Kidney epithelial cell (primary cell): ENCODE data around the gene ACSM2A. TPM values are rescaled to one million over a fixed set of nuclear protein-coding genes. Genes with fewer than 3 reads are reported as not detected.
"Not testable (repeated sequence)": the region's sequence is repeated elsewhere in the genome, so short reads cannot be mapped to it uniquely, and the experiment has no call there.

Source experiments
- DNase-seq: peaks from one replicate; pipeline ENCODE4 v3.0.0-alpha.2; 2010; ENCODE audit warnings: low read depth
- H3K27me3 ChIP-seq: 2 replicates; pipeline ENCODE4 v1.6.0; 2011; ENCODE audit warnings: low read length; ENCODE audit not compliant: control insufficient read depth, insufficient read depth
- H3K36me3 ChIP-seq: 2 replicates; pipeline ENCODE4 v1.5.1; 2011; ENCODE audit warnings: low read length; ENCODE audit not compliant: control insufficient read depth, insufficient read depth
- H3K4me3 ChIP-seq: 2 replicates; pipeline ENCODE4 v1.5.1; 2011; ENCODE audit warnings: low read depth, mild to moderate bottlenecking, control low read depth, low read length
- CTCF ChIP-seq: IDR thresholded peaks from 2 replicates; pipeline ENCODE4 v1.5.1; 2011; ENCODE audit warnings: mild to moderate bottlenecking, moderate library complexity, low read length, control low read depth, inconsistent platforms; ENCODE audit not compliant: insufficient read depth, poor library complexity, severe bottlenecking
- total RNA-seq: library from RNA; depleted of rRNA; stranded (reverse); fragments of >200 nt; gene quantifications from 2 replicates; pipeline ENCODE4 v1.2.3, GENCODE V29; 2015

Gene ACSM2A
- total RNA-seq, 1 donor from 2014 or later: not detected

- H3K4me3 ChIP-seq: no peak overlapping the region
- no peaks in the 10 kb centered on the region for H3K36me3 ChIP-seq
- no peak for DNase-seq
- H3K27me3 ChIP-seq: no peaks in the 10 kb centered on the region
- TF ChIP-seq CTCF: no peak
Observed at GRCh38 chr16:20484726-20485125, 33.4 kb downstream of the ACSM2A start.

DNA sequence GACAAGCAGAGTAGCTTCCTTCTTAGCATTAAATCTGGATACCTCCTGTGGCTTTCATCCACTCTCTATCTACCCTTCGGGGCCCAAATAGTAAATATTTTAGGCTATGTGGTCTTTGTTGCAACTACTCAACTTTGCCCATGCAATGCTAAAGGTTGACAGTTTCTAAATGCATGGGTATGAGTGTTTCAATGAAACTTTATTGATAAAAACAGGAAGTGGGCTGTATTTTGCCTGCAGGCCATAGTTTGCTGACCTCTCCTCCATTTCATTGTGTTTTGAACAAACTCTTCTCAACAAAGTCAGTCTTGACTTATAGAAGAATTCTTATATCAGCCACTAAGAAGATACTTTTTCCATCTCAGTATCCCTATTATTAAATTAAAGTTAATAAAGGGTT is 34.1 kb downstream of the ACSM2A start:
- Histone ChIP-seq H3K36me3 (no peaks in the 10 kb centered on the region), H3K4me3 (no peak overlapping the region), H3K27me3 (no peaks in the 10 kb centered on the region)
- no peak for TF ChIP-seq CTCF
- DNase-seq: no peak

- H3K27me3 ChIP-seq, H3K4me3 ChIP-seq, DNase-seq: not testable (repeated sequence)
Observed at GRCh38 chr16:20490994-20491393, 39.7 kb downstream of the ACSM2A start.

DNA sequence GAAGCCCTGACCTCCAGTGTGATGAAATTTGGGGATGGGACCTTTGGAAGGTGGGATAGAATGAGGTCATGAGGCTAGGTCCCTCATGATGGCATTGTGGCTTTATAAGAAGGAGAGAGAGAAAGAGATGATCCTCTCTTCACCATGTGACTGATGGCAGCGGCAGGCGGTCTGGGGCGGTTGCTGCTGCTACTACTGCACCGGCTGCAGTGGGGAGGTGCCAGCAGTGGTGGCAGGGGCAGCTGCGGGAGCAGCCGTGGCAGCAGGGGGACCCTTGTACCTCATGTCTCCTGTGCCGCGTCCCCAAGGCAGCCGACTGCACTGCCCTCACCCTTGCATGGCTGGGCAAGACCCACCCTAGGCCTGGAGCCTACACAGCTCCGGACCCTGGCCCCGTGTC is 40.1 kb downstream of the ACSM2A start:
- not testable (repeated sequence) for H3K27me3 ChIP-seq, H3K36me3 ChIP-seq, H3K4me3 ChIP-seq, DNase-seq

More at GRCh38 chr16:20490994-20491393, 39.7 kb downstream of the ACSM2A start:
- H3K36me3 ChIP-seq: not testable (repeated sequence)

DNA sequence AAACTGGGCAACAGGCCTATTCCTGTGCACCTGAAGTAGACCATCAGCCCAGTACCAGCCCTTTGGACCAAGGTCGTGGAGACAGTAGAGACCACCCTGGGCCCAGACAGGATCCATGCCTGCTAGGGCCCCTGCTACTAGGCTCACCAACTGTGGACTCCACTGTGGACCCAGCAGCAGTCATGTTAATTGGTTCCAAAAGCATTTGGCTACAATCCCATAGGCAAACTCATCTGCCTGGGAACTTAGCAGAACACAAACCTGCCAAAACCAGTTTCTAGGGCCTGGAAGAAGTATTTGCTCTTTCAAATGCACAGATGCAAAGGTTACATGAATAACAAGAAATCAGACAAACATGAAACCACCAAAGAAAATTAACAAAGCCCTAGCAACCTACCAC is 53.1 kb downstream of the ACSM2A start:
- H3K27me3 ChIP-seq: no peaks in the 10 kb centered on the region
- TF ChIP-seq CTCF: no peak
- H3K4me3 ChIP-seq: no peak overlapping the region
- no peaks in the 10 kb centered on the region for H3K36me3 ChIP-seq
- no peak for DNase-seq

DNA sequence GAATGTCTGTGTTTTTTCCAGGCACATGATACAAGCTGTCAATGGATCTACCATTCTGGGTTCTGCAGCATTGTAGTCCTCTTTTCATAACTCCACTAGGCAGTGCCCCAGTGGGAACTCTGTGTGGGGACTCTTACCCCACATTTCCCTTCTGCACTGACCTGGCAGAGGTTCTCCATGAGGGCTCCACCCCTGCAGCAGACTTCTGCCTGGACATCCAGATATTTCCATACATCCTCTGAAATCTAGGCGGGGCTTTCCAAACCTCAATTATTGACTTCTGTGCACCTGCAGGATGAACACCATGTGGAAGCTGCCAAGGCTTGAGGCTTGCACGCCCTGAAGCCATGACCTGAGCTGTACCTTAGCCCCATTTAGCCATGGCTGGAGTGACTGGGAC is 56.0 kb downstream of the ACSM2A start:
- no peak for DNase-seq
- H3K4me3 ChIP-seq: no peak overlapping the region
- TF ChIP-seq CTCF: no peak
- no peaks in the 10 kb centered on the region for H3K27me3 ChIP-seq
- H3K36me3 ChIP-seq: no peaks in the 10 kb centered on the region

- H3K27me3 ChIP-seq: no peaks in the 10 kb centered on the region
- TF ChIP-seq CTCF: no peak
- no peak for DNase-seq
- no peak overlapping the region for H3K4me3 ChIP-seq
- H3K36me3 ChIP-seq: no peaks in the 10 kb centered on the region
Observed at GRCh38 chr16:20510323-20510722, 59.0 kb downstream of the ACSM2A start.
